IPS-18a (cell line): ENCODE data around the gene FAM111B.

Source experiments
- H3K27ac ChIP-seq: one replicate; pipeline ENCODE4 v1.5.1; 2013; ENCODE audit warnings: low read length
- H3K27me3 ChIP-seq: one replicate; pipeline ENCODE4 v1.6.1; 2013; ENCODE audit warnings: mild to moderate bottlenecking, low read length; ENCODE audit not compliant: control insufficient read depth, insufficient read depth
- H3K36me3 ChIP-seq: one replicate; pipeline ENCODE4 v1.6.1; 2013; ENCODE audit warnings: low read depth, low read length; ENCODE audit not compliant: control insufficient read depth
- H3K4me1 ChIP-seq: one replicate; pipeline ENCODE4 v1.6.1; 2013; ENCODE audit warnings: low read depth, low read length; ENCODE audit not compliant: control insufficient read depth
- H3K4me3 ChIP-seq: one replicate; pipeline ENCODE4 v1.5.1; 2013; ENCODE audit warnings: low read length
- H3K9ac ChIP-seq: one replicate; pipeline ENCODE4 v1.6.1; 2013; ENCODE audit warnings: mild to moderate bottlenecking, low read length, moderate library complexity
- H3K9me3 ChIP-seq: one replicate; pipeline ENCODE4 v1.6.1; 2013; ENCODE audit warnings: low read depth, low read length; ENCODE audit not compliant: control insufficient read depth

The FAM111B gene

DNA sequence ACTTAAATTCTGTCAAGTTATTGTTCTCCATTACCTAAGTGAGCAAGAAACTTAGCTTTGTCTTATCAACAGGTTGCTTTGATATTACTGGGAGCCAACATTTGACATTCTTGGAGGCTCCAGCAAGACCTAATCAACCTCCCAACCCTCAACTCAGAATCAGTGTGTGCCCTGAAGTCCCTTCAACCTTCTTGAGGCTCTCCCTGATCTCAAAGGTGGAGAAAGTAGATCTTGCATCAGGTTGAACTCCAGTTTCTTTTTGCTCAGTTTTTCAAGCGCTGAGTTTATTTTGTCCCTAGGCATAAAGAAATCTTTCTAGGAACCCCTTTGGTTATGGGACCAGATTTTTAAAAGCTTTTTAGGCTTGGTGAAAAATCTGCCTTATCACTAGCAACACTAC is 37.1 kb downstream of the FAM111B start:
- no peak overlapping the region for H3K9ac ChIP-seq
- no peaks in the 10 kb centered on the region for H3K9me3 ChIP-seq
- H3K27me3 ChIP-seq = peaks cover 9% of the 10 kb centered on the region
- peaks cover 6% of the 10 kb centered on the region for H3K36me3 ChIP-seq
- H3K27ac ChIP-seq = no peak overlapping the region
- peak overlapping the region; percentile 83 for H3K4me3 ChIP-seq
- H3K4me1 ChIP-seq = peaks cover 19% of the 10 kb centered on the region

DNA sequence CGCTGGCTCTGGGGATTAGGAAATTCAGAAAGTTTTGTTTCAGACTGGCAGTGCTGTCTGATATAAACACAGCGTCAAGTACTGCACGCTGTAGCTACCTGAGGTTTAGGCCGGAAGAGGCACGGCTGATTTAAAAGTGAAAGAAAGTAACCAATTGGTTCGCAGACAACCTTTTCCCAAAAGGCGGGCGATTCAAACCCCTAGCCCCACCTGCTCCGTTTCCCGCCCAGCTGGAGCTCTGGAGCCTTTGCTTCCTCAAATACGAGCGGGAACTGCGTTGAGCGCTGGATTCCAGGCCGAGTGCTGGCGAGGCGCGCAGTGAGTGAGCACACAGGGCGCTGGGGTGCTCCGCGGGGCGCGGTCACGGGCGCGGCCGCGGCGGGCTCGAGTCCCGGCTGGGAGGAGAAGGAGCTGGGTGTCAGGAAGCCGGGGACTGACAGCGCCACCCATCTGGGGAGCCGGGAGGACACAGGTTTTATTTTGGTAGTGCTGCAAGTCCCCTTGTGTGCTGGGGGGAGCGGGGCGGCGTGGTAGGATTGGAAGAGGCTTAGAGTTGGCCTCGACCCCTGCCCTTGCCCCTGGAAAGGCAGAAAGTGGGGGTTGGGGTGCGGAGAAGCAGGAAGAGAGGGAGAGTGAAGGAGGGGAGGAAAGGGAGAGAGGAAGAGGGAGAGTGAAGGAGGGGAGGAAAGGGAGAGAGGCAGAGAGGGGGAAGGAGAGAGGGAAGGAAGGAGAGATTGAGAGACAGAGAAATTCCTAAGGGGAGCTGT is 37.7 kb downstream of the FAM111B start:
- H3K4me3 ChIP-seq = peak overlapping the region; percentile 83
- H3K36me3 ChIP-seq = peaks cover 10% of the 10 kb centered on the region
- no peaks in the 10 kb centered on the region for H3K9me3 ChIP-seq
- H3K27ac ChIP-seq = no peak overlapping the region
- peak overlapping the region; percentile 56 for H3K9ac ChIP-seq
- peaks cover 9% of the 10 kb centered on the region for H3K27me3 ChIP-seq
- peaks cover 19% of the 10 kb centered on the region for H3K4me1 ChIP-seq

DNA sequence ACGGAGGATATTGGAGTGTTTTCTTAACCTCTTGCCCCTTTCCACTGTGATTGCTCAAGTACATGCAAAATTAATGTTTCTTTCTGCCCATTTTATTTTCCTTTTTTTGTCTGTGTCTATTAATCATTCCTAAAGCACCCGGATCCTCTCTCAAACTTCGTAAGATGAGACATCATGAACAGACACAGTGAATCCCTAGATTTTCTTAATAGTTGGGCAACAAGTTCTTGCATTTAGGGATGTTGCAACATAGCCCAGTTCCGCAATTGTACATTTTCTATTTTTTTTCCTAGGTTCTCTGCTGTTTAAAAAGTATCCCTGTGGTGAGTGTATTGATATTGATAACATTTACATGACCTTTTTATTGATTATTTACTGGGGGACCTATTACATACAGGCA is 38.5 kb downstream of the FAM111B start:
- Histone ChIP-seq H3K9ac (no peak overlapping the region), H3K9me3 (no peaks in the 10 kb centered on the region), H3K4me3 (peak overlapping the region; percentile 83), H3K4me1 (peaks cover 19% of the 10 kb centered on the region), H3K27ac (no peak overlapping the region), H3K27me3 (peaks cover 9% of the 10 kb centered on the region), H3K36me3 (peaks cover 16% of the 10 kb centered on the region)

DNA sequence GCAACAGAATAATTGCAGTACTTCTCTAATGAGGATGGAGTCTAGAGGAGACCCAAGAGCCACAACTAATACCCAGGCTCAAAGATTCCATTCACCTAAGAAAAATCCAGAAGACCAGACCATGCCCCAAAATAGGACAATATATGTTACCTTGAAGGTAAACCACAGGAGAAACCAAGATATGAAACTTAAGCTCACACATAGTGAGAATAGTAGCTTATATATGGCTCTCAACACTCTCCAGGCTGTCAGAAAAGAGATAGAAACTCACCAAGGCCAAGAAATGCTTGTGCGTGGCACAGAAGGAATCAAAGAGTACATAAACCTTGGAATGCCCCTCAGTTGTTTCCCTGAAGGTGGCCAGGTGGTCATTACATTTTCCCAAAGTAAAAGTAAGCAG is 44.7 kb downstream of the FAM111B start:
- H3K36me3 ChIP-seq = peaks cover 33% of the 10 kb centered on the region
- H3K27ac ChIP-seq = no peak overlapping the region
- H3K27me3 ChIP-seq = no peaks in the 10 kb centered on the region
- H3K9ac ChIP-seq = no peak overlapping the region
- H3K9me3 ChIP-seq = no peaks in the 10 kb centered on the region
- no peak overlapping the region for H3K4me3 ChIP-seq
- H3K4me1 ChIP-seq = no peaks in the 10 kb centered on the region

DNA sequence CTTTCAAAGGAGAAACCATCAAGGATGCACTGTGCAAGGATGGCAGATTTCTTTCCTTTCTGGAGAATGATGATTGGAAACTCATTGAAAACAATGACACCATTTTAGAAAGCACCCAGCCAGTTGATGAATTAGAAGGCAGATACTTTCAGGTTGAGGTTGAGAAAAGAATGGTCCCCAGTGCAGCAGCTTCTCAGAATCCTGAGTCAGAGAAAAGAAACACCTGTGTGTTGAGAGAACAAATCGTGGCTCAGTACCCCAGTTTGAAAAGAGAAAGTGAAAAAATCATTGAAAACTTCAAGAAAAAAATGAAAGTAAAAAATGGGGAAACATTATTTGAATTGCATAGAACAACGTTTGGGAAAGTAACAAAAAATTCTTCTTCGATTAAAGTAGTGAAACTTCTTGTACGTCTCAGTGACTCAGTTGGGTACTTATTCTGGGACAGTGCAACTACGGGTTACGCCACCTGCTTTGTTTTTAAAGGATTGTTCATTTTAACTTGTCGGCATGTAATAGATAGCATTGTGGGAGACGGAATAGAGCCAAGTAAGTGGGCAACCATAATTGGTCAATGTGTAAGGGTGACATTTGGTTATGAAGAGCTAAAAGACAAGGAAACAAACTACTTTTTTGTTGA is 45.4 kb downstream of the FAM111B start:
- no peaks in the 10 kb centered on the region for H3K9me3 ChIP-seq
- no peak overlapping the region for H3K9ac ChIP-seq
- peaks cover 33% of the 10 kb centered on the region for H3K36me3 ChIP-seq
- no peaks in the 10 kb centered on the region for H3K4me1 ChIP-seq
- H3K27me3 ChIP-seq = no peaks in the 10 kb centered on the region
- no peak overlapping the region for H3K27ac ChIP-seq
- H3K4me3 ChIP-seq = no peak overlapping the region

DNA sequence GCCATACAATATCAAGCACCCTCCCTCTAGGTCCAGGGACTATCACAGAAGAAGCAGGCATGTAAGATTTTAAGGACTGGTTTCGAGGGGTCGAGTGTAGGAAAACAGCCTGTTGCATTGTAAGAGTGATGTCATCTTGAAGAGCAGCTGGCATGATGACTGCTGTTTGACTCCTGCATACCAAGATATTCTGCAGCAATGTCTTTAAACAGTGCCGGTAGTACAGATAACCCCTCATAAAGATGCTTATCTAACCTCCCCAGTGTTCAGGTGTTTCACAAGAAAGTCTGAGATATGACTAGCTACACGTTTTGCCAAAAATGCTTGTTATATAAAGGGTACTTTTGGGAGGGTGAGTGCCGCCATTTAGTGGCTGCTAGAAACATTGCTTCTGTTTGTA is 47.6 kb downstream of the FAM111B start:
- H3K27ac ChIP-seq = no peak overlapping the region
- no peaks in the 10 kb centered on the region for H3K9me3 ChIP-seq
- no peak overlapping the region for H3K9ac ChIP-seq
- peaks cover 24% of the 10 kb centered on the region for H3K36me3 ChIP-seq
- no peak overlapping the region for H3K4me3 ChIP-seq
- H3K27me3 ChIP-seq = no peaks in the 10 kb centered on the region
- H3K4me1 ChIP-seq = no peaks in the 10 kb centered on the region

DNA sequence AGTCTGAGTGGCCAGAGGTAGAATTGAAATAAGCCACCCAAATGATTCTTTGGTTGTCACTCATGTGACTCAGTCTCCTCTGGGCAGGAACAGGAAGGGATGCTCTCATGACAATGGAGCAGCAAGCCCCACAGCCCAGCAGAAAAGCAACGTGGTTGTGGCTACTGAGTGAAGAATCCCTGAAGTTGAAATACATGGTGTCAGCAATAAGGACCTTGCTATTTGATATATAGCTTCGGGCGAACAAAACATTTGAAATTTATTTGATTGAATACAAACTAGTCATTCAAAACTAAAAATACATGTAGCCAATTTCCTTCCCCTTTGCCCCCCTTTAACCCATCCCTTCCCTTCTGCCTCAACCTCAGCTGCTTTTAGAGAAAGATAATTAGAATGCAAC is 50.4 kb downstream of the FAM111B start:
- Histone ChIP-seq H3K27me3 (no peaks in the 10 kb centered on the region), H3K9ac (no peak overlapping the region), H3K9me3 (no peaks in the 10 kb centered on the region), H3K36me3 (peaks cover 6% of the 10 kb centered on the region), H3K4me1 (no peaks in the 10 kb centered on the region), H3K27ac (no peak overlapping the region), H3K4me3 (no peak overlapping the region)

DNA sequence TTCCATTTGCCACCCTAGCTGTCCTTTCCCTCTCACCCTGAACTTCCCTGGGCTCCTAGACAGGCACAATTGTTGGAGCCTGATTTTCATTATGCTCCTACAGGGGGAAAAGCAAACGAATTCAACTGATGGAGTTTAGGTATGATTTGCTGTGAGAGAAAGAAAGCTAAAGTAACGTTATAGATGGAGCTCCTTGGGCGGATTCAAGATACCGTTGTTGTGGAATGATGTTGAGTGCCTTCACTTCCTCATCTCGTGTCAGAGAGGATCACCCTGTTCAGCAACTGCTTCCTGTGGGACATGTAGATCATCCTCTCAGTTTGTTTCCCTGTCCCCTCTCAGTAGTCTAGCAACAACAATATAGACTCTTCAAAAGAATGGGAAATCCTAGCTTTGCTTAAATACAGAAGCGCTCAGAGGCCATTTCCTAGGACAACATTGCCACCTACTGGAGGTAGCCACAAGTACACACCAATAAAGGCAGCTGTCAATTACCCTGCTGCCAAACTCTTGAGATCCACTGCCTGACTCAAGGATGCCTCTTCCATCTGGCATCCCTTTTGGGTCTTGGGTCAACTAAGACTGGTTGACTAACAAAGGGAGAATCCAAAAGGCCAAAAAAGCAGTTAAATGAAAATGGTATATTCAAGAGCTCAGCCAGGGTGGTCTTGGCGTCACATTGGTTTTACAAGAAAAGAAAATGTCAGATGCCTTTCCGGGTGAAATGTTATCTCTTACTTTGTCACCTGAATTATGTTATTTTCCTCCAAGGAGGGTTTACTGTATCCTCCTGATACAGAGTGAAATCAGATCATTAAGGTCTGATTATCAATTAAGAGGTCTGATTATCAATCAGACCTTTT is 51.4 kb downstream of the FAM111B start:
- H3K27me3 ChIP-seq = no peaks in the 10 kb centered on the region
- no peaks in the 10 kb centered on the region for H3K4me1 ChIP-seq
- H3K9ac ChIP-seq = no peak overlapping the region
- H3K4me3 ChIP-seq = no peak overlapping the region
- no peak overlapping the region for H3K27ac ChIP-seq
- H3K36me3 ChIP-seq = no peaks in the 10 kb centered on the region
- no peaks in the 10 kb centered on the region for H3K9me3 ChIP-seq

DNA sequence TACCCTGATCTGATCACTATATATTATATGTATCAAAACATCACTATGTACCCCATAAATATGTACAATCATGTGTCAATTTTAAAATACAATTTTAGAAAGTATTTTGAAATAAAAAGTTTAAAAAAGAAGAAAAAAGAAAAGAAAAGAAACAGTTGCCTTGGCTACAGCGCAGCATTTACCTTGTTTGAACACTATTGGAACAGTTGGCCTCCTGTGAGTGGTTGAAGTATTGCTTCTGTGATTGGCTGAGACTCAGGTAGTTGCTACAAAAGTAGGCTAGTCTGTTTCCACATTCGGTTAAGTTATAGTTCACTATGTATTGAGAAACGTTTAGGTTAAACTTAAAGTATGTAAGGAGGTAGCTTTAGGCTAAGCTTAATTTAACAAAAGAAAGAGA is 57.0 kb downstream of the FAM111B start:
- H3K36me3 ChIP-seq = no peaks in the 10 kb centered on the region
- H3K9me3 ChIP-seq = no peaks in the 10 kb centered on the region
- no peak overlapping the region for H3K27ac ChIP-seq
- H3K27me3 ChIP-seq = no peaks in the 10 kb centered on the region
- no peaks in the 10 kb centered on the region for H3K4me1 ChIP-seq
- H3K9ac ChIP-seq = no peak overlapping the region
- no peak overlapping the region for H3K4me3 ChIP-seq

DNA sequence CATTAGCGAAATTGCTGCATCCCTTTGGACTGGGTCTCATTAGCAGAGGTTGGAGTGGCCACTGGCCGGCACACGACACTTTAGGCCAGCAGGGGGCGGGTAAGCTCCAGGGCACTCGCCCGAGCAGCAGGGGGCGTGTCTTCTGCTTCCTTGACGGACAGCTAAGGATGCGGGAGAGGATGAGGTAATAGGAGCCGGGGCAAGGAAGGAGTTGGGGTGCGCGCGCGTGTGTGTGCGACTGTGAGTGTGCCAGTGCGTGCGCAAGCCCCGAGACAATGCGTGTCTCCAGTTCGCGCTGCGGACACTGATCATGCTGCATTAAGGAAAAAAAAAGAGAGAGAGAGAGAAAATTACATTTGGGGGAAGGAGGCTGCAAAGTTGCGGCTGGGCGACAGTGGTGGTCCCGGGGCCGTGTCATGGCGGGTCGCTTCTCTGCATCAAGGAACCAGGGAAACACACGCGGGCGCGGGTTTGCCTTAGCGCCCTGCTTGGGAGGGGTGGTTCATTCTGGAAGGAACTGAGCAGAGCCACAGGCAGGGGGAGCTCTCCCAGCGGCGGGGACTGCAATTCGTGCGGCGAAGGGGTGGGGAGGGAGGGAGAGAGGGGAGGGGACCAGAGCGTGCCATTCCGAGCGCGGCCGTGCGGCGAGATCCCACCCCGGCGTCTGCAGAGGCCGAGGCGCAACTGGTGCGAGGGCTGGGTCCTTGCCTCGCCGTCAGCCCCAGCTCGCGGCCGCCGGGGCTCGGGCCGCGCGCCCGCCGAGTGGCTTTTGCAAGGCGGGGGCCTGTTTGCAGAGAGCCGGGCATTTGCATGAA is 64.7 kb downstream of the FAM111B start, which contains the start of gene DTX4:
Gene DTX4 (plus strand): TSS at position 625 of the 815 bp plus-strand sequence. CDS start 464 bp downstream, outside the sequence.
- Histone ChIP-seq H3K36me3 (no peaks in the 10 kb centered on the region), H3K4me3 (peak within 1 kb of the TSS; percentile 95), H3K9ac (peak within 1 kb of the TSS; percentile 94), H3K4me1 (peaks cover 8% of the 10 kb centered on the region), H3K9me3 (no peaks in the 10 kb centered on the region), H3K27ac (peak within 1 kb of the TSS; percentile 98), H3K27me3 (no peaks in the 10 kb centered on the region)
